Activated CD8-positive, alpha-beta memory T cell treated with anti-CD3 and anti-CD28 coated beads for 24 hours (primary cell): ENCODE results near the gene CHP1.

Experiments used
- DNase-seq: peaks from one replicate; pipeline ENCODE4 v3.0.0-alpha.2; 2020

CHP1 gene

GRCh38 chr15:41301587-41301986 is 70.5 kb downstream of the CHP1 start:
- DNase-seq, result no peak

- DNase-seq, result no peak
Measured at GRCh38 chr15:41304149-41304770, 73.2 kb downstream of the CHP1 start.

GRCh38 chr15:41307679-41308078 is 76.6 kb downstream of the CHP1 start:
- no peak for DNase-seq

- no peak for DNase-seq
Measured at GRCh38 chr15:41309226-41309905, 78.3 kb downstream of the CHP1 start.

GRCh38 chr15:41320805-41321330 is 89.8 kb downstream of the CHP1 start:
- DNase-seq, result peak; percentile 21

- DNase-seq, result peak; percentile 47
Measured at GRCh38 chr15:41323611-41324010, 92.5 kb downstream of the CHP1 start.

GRCh38 chr15:41331281-41331680 is 100.2 kb downstream of the CHP1 start:
- DNase-seq, result no peak
